Ovary (tissue), 3 donors: ENCODE data around the gene ARHGEF19.

Source experiments
- CTCF ChIP-seq, 3 donors: fragments of 450-650 bp in 2 of 3; fragments of 200-600 bp in 1 of 3; IDR thresholded peaks; one replicate each; pipeline versions ENCODE4 v1.5.1 to v1.8.0; 2016 to 2022; ENCODE audit warnings: antibody characterized with exemption in 3 of 3, mild to moderate bottlenecking in 1 of 3
- EP300 ChIP-seq: sonication (generic); formaldehyde crosslinking; IDR thresholded peaks from one replicate; pipeline ENCODE4 v1.6.1; 2017; ENCODE audit warnings: antibody characterized with exemption
- POLR2A ChIP-seq: fragments of 450-650 bp; IDR thresholded peaks from one replicate; pipeline ENCODE4 v1.6.1; 2017; ENCODE audit warnings: antibody characterized with exemption, mild to moderate bottlenecking, moderate library complexity
- donor health status: DM: no; HTN: no; CAD: no.

DNA sequence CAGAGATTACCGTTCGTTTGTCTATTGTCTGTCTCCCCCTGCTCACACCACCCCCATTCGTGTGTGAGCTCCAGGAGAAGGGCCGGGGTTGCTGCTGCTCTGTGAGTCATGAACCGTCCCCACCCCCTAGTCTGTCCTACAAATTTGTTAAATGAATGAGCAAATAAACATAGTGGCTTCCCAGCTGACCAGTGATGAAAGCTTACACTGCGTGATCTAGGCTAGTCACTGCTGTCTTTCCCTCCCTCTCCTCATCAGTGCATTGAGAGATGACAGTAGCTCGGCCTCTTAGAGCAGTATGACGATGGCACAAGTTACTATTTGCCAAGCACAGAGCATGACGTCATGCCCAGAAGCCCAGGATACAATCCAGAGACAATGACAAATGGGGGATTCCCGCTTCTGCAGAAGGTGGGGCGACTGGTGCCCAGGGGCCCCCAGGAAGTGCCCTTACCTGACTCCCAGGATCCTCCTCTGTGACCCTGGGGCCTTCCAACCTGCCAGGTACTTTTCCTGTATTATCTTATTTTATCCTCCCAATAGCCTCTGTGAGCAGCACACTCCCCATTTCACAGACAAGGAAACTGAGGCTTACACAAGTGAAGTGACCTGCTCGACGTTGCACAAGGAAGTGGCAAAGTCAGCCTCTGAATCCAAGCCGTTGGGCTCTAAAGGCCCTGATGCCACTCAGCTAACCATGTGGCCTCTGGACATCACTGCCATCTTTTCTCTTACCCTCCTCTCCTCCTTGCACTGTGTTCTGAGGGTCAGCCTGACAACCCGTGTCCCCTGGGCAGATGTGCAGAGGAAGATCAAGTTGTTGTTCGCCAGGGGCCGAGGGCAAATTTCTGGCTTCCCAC lies 48.0 kb downstream of the ARHGEF19 start:
- TF ChIP-seq POLR2A (no peak), CTCF (IDR thresholded peaks at IDR 0.05) (no peak), EP300 (no peak)
